Measurements from ENCODE around the gene UBAP2L.
"Not testable (repeated sequence)": the region's sequence is repeated elsewhere in the genome, so short reads cannot be mapped to it uniquely, and the experiment has no call there.

Gene UBAP2L

GRCh38 chr1:154225370-154225769 is 4.6 kb downstream of the UBAP2L start:
- no peak for DNase-seq (ENCODE audit: low read depth)
- TF ChIP-seq CTCF (IDR thresholded peaks at IDR 0.05; ENCODE audit: low read length, missing control alignments) = no peak
- H3K4me3 ChIP-seq (replicated peaks; ENCODE audit: low read depth, low read length) = no peak overlapping the region

- H3K4me3 ChIP-seq (replicated peaks; ENCODE audit: low read depth, low read length); DNase-seq (ENCODE audit: low read depth): not testable (repeated sequence)
These were observed 10.4 kb downstream of the UBAP2L start for GRCh38 chr1:154231112-154231511.

GRCh38 chr1:154233127-154233526 is 12.4 kb downstream of the UBAP2L start:
- H3K4me3 ChIP-seq (replicated peaks; ENCODE audit: low read depth, low read length); DNase-seq (ENCODE audit: low read depth): not testable (repeated sequence)

DNA sequence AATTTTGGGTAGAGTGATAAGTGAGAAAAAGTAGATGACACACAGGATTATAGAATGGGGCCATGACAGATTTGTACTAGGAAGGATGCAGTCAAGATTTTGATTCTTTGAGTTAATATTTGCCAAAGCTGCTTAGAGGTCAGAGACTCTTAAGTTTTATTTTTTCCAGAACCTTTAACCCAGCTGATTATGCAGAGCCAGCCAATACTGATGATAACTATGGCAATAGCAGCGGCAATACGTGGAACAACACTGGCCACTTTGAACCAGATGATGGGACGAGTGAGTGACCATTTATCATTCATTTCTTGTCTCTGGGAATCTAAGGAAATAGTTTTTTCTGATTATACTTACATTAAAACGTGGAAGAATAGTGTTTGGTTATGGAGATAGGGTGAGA is 16.1 kb downstream of the UBAP2L start:
- no peak for DNase-seq (ENCODE audit: low read depth)
- H3K4me3 ChIP-seq (replicated peaks; ENCODE audit: low read depth, low read length) = no peak overlapping the region
- TF ChIP-seq CTCF (IDR thresholded peaks at IDR 0.05; ENCODE audit: low read length, missing control alignments) = no peak

DNA sequence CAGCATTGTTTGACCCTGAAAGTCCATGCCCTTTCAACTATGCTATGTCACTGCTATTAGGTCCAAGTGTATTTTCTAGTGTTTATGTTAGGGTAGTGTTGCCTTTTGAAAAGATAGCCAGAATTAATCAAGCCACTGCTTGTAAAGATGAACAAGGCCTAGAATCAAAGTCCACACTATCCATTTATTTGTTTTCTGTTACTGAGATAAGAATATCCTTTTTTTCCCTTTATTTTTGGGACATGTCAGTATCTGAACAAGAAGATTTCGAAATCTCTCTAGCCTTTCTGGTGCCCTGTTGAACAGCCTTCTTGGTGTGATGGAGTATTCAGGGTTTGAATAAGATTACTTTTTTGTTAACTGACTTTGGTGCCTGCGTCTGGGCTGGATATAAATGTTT is 16.7 kb downstream of the UBAP2L start:
- no peak overlapping the region for H3K4me3 ChIP-seq (replicated peaks; ENCODE audit: low read depth, low read length)
- no peak for TF ChIP-seq CTCF (IDR thresholded peaks at IDR 0.05; ENCODE audit: low read length, missing control alignments)
- no peak for DNase-seq (ENCODE audit: low read depth)

- DNase-seq (ENCODE audit: low read depth) = no peak
- TF ChIP-seq CTCF (IDR thresholded peaks at IDR 0.05; ENCODE audit: low read length, missing control alignments) = no peak
These were observed 17.2 kb downstream of the UBAP2L start for GRCh38 chr1:154237880-154238506.

GRCh38 chr1:154239491-154239890 is 18.7 kb downstream of the UBAP2L start:
- no peak for TF ChIP-seq CTCF (IDR thresholded peaks at IDR 0.05; ENCODE audit: low read length, missing control alignments)
- DNase-seq (ENCODE audit: low read depth) = no peak
- no peak overlapping the region for H3K4me3 ChIP-seq (replicated peaks; ENCODE audit: low read depth, low read length)

More at GRCh38 chr1:154237880-154238506, 17.2 kb downstream of the UBAP2L start:
- H3K4me3 ChIP-seq (replicated peaks; ENCODE audit: low read depth, low read length) = no peak overlapping the region

- TF ChIP-seq CTCF (IDR thresholded peaks at IDR 0.05; ENCODE audit: low read length, missing control alignments) = no peak
- H3K4me3 ChIP-seq (replicated peaks; ENCODE audit: low read depth, low read length) = no peak overlapping the region
These were observed 19.6 kb downstream of the UBAP2L start for GRCh38 chr1:154240294-154240833.

More at GRCh38 chr1:154240294-154240833, 19.6 kb downstream of the UBAP2L start:
- no peak for DNase-seq (ENCODE audit: low read depth)
